NCI-H774 (cell line): ENCODE results near the gene TMEM38B.
"Not testable (repeated sequence)": the region's sequence is repeated elsewhere in the genome, so short reads cannot be mapped to it uniquely, and the experiment has no call there.

Source experiments
- DNase-seq: peaks from one replicate; lab custom pipeline; 2025; lab: John Stamatoyannopoulos, UW

The TMEM38B gene

GRCh38 chr9:105722099-105722498, 27.8 kb downstream of the TMEM38B start:
- DNase-seq: no peak

- no peak for DNase-seq
These were observed 31.0 kb downstream of the TMEM38B start for GRCh38 chr9:105725370-105725769.

- not testable (repeated sequence) for DNase-seq
These were observed 33.9 kb downstream of the TMEM38B start for GRCh38 chr9:105728230-105728629.

GRCh38 chr9:105731420-105731819, 37.1 kb downstream of the TMEM38B start:
- not testable (repeated sequence) for DNase-seq

GRCh38 chr9:105735366-105735765, 41.0 kb downstream of the TMEM38B start:
- DNase-seq: no peak

- DNase-seq: no peak
These were observed 42.9 kb downstream of the TMEM38B start for GRCh38 chr9:105737205-105737604.

GRCh38 chr9:105742088-105742487, 47.7 kb downstream of the TMEM38B start:
- DNase-seq: no peak

GRCh38 chr9:105747325-105747724, 53.0 kb downstream of the TMEM38B start:
- not testable (repeated sequence) for DNase-seq

- no peak for DNase-seq
These were observed 57.4 kb downstream of the TMEM38B start for GRCh38 chr9:105751761-105752160.

- DNase-seq: no peak
These were observed 63.3 kb downstream of the TMEM38B start for GRCh38 chr9:105757496-105758251.

GRCh38 chr9:105760053-105760452, 65.7 kb downstream of the TMEM38B start:
- no peak for DNase-seq

GRCh38 chr9:105782561-105783494, 88.5 kb downstream of the TMEM38B start:
- DNase-seq: not testable (repeated sequence)

- DNase-seq: not testable (repeated sequence)
These were observed 89.1 kb downstream of the TMEM38B start for GRCh38 chr9:105783495-105783872.

- not testable (repeated sequence) for DNase-seq
These were observed 92.5 kb downstream of the TMEM38B start for GRCh38 chr9:105786796-105787195.

- DNase-seq: no peak
These were observed 121.9 kb downstream of the TMEM38B start for GRCh38 chr9:105816202-105816744.

- DNase-seq: no peak
These were observed 122.6 kb downstream of the TMEM38B start for GRCh38 chr9:105816981-105817380.

- no peak for DNase-seq
These were observed 124.6 kb downstream of the TMEM38B start for GRCh38 chr9:105818903-105819302.

GRCh38 chr9:105822814-105823213, 128.5 kb downstream of the TMEM38B start:
- DNase-seq: no peak
